ENCODE results near the gene ABITRAM.
"Not testable (repeated sequence)": the region's sequence is repeated elsewhere in the genome, so short reads cannot be mapped to it uniquely, and the experiment has no call there.

Gene ABITRAM

GRCh38 chr9:108967916-108968315 is 33.7 kb downstream of the ABITRAM start:
- Histone ChIP-seq H3K9me3 (ENCODE audit: insufficient read depth, low read depth, low read length) (no peaks in the 10 kb centered on the region; the same call in 1 of the 2 replicates), H3K4me3 (ENCODE audit: low read length, poor library complexity, severe bottlenecking) (no peak overlapping the region), H3K9ac (ENCODE audit: low read depth, low read length, poor library complexity, severe bottlenecking) (no peak overlapping the region), H2AFZ (ENCODE audit: low read length) (no peak overlapping the region), H3K9me2 (replicated peaks; ENCODE audit: low read depth, low read length) (no peaks in the 10 kb centered on the region), H3K27me3 (ENCODE audit: insufficient read depth, low read length, poor library complexity, severe bottlenecking) (no peaks in the 10 kb centered on the region), H3K4me2 (ENCODE audit: low read depth, low read length, poor library complexity, severe bottlenecking) (no peak overlapping the region), H3F3A (ENCODE audit: low read depth) (no peaks in the 10 kb centered on the region), H3K79me2 (ENCODE audit: insufficient read depth, low read length) (no peaks in the 10 kb centered on the region), H4K20me1 (ENCODE audit: insufficient read depth, low read length, poor library complexity, severe bottlenecking) (no peaks in the 10 kb centered on the region), H3K36me3 (ENCODE audit: insufficient read depth, low read length) (peaks cover 3% of the 10 kb centered on the region; the same call in 1 of the 2 replicates), H3K4me1 (ENCODE audit: insufficient read depth, low read length, poor library complexity, severe bottlenecking) (no peaks in the 10 kb centered on the region)
- TF ChIP-seq EZH2phosphoT487 (IDR thresholded peaks at IDR 0.05; ENCODE audit: borderline replicate concordance) (no peak), CTCF (conservative IDR thresholded peaks at IDR 0.05; ENCODE audit: low read length) (no peak)

DNA sequence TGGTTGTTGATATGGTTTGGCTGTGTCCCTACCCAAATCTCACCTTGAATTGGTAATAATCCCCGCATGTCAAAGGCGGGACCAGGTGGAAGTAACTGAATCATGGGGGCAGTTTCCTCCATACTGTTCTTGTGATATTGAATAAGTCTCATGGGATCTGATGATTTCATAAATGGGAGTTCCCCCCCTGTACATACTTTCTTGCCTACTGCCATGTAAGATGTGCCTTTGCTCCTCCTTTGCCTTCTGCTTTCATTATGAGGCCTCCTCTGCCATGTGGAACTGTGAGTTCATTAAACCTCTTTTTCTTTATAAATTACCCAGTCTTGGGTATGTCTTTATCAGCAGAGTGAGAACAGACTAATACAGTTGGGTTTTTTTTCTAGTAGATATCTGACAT is 37.2 kb downstream of the ABITRAM start:
- not testable (repeated sequence) for H3K4me2 ChIP-seq (ENCODE audit: low read depth, low read length, poor library complexity, severe bottlenecking); H3K36me3 ChIP-seq (ENCODE audit: insufficient read depth, low read length); H3F3A ChIP-seq (ENCODE audit: low read depth); H3K4me3 ChIP-seq (ENCODE audit: low read length, poor library complexity, severe bottlenecking); H3K79me2 ChIP-seq (ENCODE audit: insufficient read depth, low read length); H3K9me2 ChIP-seq (replicated peaks; ENCODE audit: low read depth, low read length); H3K9ac ChIP-seq (ENCODE audit: low read depth, low read length, poor library complexity, severe bottlenecking); H3K27me3 ChIP-seq (ENCODE audit: insufficient read depth, low read length, poor library complexity, severe bottlenecking); H3K9me3 ChIP-seq (ENCODE audit: insufficient read depth, low read depth, low read length); H4K20me1 ChIP-seq (ENCODE audit: insufficient read depth, low read length, poor library complexity, severe bottlenecking); H3K4me1 ChIP-seq (ENCODE audit: insufficient read depth, low read length, poor library complexity, severe bottlenecking); H2AFZ ChIP-seq (ENCODE audit: low read length)

- Histone ChIP-seq H2AFZ (ENCODE audit: low read length) (no peak overlapping the region), H3K4me3 (ENCODE audit: low read length, poor library complexity, severe bottlenecking) (no peak overlapping the region), H3K9me2 (replicated peaks; ENCODE audit: low read depth, low read length) (no peaks in the 10 kb centered on the region), H3F3A (ENCODE audit: low read depth) (no peaks in the 10 kb centered on the region), H3K27me3 (ENCODE audit: insufficient read depth, low read length, poor library complexity, severe bottlenecking) (no peaks in the 10 kb centered on the region), H3K79me2 (ENCODE audit: insufficient read depth, low read length) (no peaks in the 10 kb centered on the region), H3K4me1 (ENCODE audit: insufficient read depth, low read length, poor library complexity, severe bottlenecking) (no peaks in the 10 kb centered on the region), H4K20me1 (ENCODE audit: insufficient read depth, low read length, poor library complexity, severe bottlenecking) (no peaks in the 10 kb centered on the region), H3K4me2 (ENCODE audit: low read depth, low read length, poor library complexity, severe bottlenecking) (no peak overlapping the region), H3K9me3 (ENCODE audit: insufficient read depth, low read depth, low read length) (no peaks in the 10 kb centered on the region; the same call in 1 of the 2 replicates), H3K36me3 (ENCODE audit: insufficient read depth, low read length) (peaks cover 3% of the 10 kb centered on the region; the same call in 1 of the 2 replicates), H3K9ac (ENCODE audit: low read depth, low read length, poor library complexity, severe bottlenecking) (no peak overlapping the region)
- TF ChIP-seq EZH2phosphoT487 (IDR thresholded peaks at IDR 0.05; ENCODE audit: borderline replicate concordance), result no peak
- TF ChIP-seq CTCF (conservative IDR thresholded peaks at IDR 0.05; ENCODE audit: low read length), result no peak
These were observed 38.0 kb downstream of the ABITRAM start for GRCh38 chr9:108972186-108972585.

- Histone ChIP-seq H3K36me3 (ENCODE audit: insufficient read depth, low read length) (peaks cover 3% of the 10 kb centered on the region; the same call in 1 of the 2 replicates), H3K4me2 (ENCODE audit: low read depth, low read length, poor library complexity, severe bottlenecking) (no peak overlapping the region), H4K20me1 (ENCODE audit: insufficient read depth, low read length, poor library complexity, severe bottlenecking) (no peaks in the 10 kb centered on the region), H3F3A (ENCODE audit: low read depth) (no peaks in the 10 kb centered on the region), H3K27me3 (ENCODE audit: insufficient read depth, low read length, poor library complexity, severe bottlenecking) (no peaks in the 10 kb centered on the region), H3K79me2 (ENCODE audit: insufficient read depth, low read length) (no peaks in the 10 kb centered on the region), H3K4me3 (ENCODE audit: low read length, poor library complexity, severe bottlenecking) (no peak overlapping the region), H3K9ac (ENCODE audit: low read depth, low read length, poor library complexity, severe bottlenecking) (no peak overlapping the region), H3K9me2 (replicated peaks; ENCODE audit: low read depth, low read length) (no peaks in the 10 kb centered on the region), H3K4me1 (ENCODE audit: insufficient read depth, low read length, poor library complexity, severe bottlenecking) (no peaks in the 10 kb centered on the region), H3K9me3 (ENCODE audit: insufficient read depth, low read depth, low read length) (no peaks in the 10 kb centered on the region; the same call in 1 of the 2 replicates), H2AFZ (ENCODE audit: low read length) (no peak overlapping the region)
- TF ChIP-seq CTCF (conservative IDR thresholded peaks at IDR 0.05; ENCODE audit: low read length) (no peak), EZH2phosphoT487 (IDR thresholded peaks at IDR 0.05; ENCODE audit: borderline replicate concordance) (no peak)
These were observed 38.5 kb downstream of the ABITRAM start for GRCh38 chr9:108972626-108973209.

All from Loucy (cell line).